ENCODE data around the gene HEXIM2.

HEXIM2 gene

DNA sequence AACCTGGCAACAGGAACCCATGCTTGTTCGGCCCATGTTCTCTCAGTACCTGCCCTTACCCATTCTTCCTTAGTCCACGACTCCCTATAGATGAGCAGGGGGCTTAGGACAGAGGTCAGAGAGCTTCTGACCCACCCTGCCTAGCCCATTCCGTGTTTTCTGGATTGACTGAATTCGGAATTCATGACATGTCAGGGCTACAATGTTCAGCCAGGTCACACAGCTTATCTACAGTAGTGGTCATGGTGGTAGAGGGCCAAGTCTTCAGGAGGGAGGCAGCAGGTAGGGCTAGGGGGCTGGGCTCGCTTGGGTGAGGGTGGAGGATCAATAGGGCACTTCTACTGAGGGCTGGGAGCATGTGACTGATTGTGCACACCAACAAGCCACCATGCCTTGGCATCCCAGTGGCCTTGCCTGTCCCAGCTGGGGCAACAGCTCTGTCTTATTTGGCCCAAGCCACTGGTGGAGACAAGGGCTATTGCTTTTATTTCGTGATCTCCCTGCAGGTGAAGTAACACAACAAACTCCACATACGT lies 3.1 kb downstream of the HEXIM2 start:
- no peaks in the 10 kb centered on the region for H3K9me3 ChIP-seq (ENCODE audit: control insufficient read depth, low read depth, low read length)
- no peaks in the 10 kb centered on the region for H3K27me3 ChIP-seq (ENCODE audit: control insufficient read depth, insufficient read depth, low read length)
- no peak overlapping the region for H3K9ac ChIP-seq (ENCODE audit: low read length)
- peaks cover 5% of the 10 kb centered on the region for H3K4me1 ChIP-seq (ENCODE audit: control insufficient read depth, low read depth, low read length)
- no peaks in the 10 kb centered on the region for H3K36me3 ChIP-seq (ENCODE audit: control insufficient read depth, low read depth, low read length)
- H3K27ac ChIP-seq (ENCODE audit: low read length): no peak overlapping the region
- H3K4me3 ChIP-seq (ENCODE audit: low read length): no peak overlapping the region

GRCh38 chr17:45168991-45169752 lies 7.5 kb downstream of the HEXIM2 start:
- H3K4me3 ChIP-seq (ENCODE audit: low read length): no peak overlapping the region
- H3K27me3 ChIP-seq (ENCODE audit: control insufficient read depth, insufficient read depth, low read length): no peaks in the 10 kb centered on the region
- no peaks in the 10 kb centered on the region for H3K9me3 ChIP-seq (ENCODE audit: control insufficient read depth, low read depth, low read length)
- no peak overlapping the region for H3K27ac ChIP-seq (ENCODE audit: low read length)
- H3K9ac ChIP-seq (ENCODE audit: low read length): no peak overlapping the region
- H3K36me3 ChIP-seq (ENCODE audit: control insufficient read depth, low read depth, low read length): no peaks in the 10 kb centered on the region
- peaks cover 24% of the 10 kb centered on the region for H3K4me1 ChIP-seq (ENCODE audit: control insufficient read depth, low read depth, low read length)

DNA sequence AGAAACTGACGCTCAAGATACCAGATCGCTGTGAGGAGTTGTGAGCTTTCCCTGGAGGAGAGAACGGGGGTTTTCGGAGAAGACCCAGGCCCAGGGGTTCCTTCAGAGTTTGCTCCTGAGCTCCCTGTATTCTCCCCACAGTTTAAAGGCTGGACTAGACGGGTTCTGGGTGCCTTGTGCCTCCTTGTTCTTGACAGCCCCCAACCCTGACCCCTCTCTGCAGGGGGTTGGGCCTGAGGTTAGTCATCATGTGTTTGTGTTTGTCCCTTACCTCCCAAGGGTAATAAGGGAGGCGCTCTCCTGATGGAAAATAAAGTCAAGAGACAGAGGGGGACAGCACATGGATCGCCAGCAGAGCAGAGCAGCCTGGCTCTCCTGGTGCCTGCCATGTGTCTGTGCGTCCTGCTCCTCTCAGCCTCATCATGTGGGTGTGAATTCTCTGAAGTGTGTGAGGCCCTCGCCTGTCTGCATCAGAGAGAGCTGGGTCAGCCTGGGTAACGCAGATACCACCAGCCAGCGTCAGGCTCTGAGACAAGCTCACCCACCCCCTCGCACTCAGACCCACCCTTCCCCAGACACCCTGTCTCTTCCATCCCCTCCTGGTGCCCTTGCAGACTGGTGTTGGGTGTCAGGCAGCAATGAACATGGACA lies 8.7 kb downstream of the HEXIM2 start:
- Histone ChIP-seq H3K4me3 (ENCODE audit: low read length) (no peak overlapping the region), H3K9ac (ENCODE audit: low read length) (no peak overlapping the region), H3K27me3 (ENCODE audit: control insufficient read depth, insufficient read depth, low read length) (no peaks in the 10 kb centered on the region), H3K9me3 (ENCODE audit: control insufficient read depth, low read depth, low read length) (no peaks in the 10 kb centered on the region), H3K36me3 (ENCODE audit: control insufficient read depth, low read depth, low read length) (no peaks in the 10 kb centered on the region), H3K27ac (ENCODE audit: low read length) (no peak overlapping the region), H3K4me1 (ENCODE audit: control insufficient read depth, low read depth, low read length) (peaks cover 24% of the 10 kb centered on the region)

DNA sequence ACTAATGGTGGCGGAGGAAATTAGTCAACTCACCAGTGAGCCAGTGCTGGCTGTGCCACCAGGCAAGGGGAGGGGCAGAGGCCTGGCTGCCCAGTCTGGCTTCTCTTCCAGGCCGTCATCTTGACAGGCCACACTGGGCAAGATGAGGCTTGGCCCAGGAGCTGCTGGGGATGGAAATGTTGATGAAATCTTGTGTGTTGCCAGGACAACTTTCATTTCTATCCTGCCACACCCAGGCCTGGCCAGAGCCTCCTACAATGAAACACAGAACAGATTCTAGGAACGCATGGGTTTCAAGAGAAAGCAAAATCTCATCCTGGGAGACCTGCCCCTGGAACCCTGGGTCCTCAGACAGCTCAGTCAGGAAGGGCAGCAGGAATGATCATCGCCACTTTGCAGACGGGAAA lies 9.3 kb downstream of the HEXIM2 start:
- Histone ChIP-seq H3K36me3 (ENCODE audit: control insufficient read depth, low read depth, low read length) (no peaks in the 10 kb centered on the region), H3K9me3 (ENCODE audit: control insufficient read depth, low read depth, low read length) (no peaks in the 10 kb centered on the region), H3K9ac (ENCODE audit: low read length) (peak overlapping the region; percentile 10), H3K4me3 (ENCODE audit: low read length) (no peak overlapping the region), H3K4me1 (ENCODE audit: control insufficient read depth, low read depth, low read length) (peaks cover 24% of the 10 kb centered on the region), H3K27ac (ENCODE audit: low read length) (peak overlapping the region; percentile 22), H3K27me3 (ENCODE audit: control insufficient read depth, insufficient read depth, low read length) (no peaks in the 10 kb centered on the region)

DNA sequence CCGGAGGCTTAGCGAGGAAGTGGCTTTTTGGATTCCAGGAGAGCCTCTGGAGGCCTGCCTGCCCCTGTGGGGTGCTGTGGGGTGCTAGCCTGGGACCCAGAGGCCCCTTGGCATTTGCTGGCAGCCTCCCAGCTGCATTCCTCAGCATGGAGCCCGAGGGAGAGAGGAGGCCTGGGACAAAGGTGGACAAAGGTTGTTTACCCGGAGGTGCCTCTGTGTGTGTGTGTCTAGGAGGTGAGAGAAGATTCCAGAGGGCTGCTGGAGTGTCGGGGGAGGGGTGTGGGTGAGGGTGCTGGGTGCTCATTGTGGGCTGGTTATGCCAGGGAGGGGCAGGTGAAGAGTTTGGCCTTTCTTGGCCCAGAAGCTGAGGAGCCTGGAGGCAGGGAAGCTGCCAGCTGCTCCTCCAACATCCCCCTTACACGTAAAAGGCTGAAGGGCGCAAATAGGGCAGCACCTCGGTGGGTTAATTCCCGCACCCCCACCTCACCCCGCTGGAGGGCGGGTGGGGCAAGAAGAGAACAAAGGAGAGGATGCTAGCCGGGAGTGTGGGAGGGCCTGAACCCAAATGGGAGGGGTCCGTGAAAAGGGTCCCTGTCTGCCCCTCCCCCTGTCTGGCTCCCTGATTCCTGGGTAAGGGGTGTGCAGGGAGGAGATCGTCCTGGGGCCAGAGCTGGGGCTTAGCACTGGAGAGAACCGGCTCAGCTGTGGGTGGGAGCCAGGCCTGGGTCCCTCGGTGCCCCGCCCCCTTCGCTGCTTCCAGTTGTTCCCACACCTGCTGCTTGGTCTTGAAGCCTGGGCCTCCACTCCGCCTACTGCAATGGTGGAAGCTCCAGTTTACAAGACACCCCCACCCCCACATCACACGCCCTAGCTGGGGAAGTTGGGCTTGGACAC lies 9.9 kb downstream of the HEXIM2 start:
- Histone ChIP-seq H3K4me3 (ENCODE audit: low read length) (peak overlapping the region; percentile 21), H3K36me3 (ENCODE audit: control insufficient read depth, low read depth, low read length) (no peaks in the 10 kb centered on the region), H3K27ac (ENCODE audit: low read length) (peak overlapping the region; percentile 73), H3K4me1 (ENCODE audit: control insufficient read depth, low read depth, low read length) (peaks cover 24% of the 10 kb centered on the region), H3K27me3 (ENCODE audit: control insufficient read depth, insufficient read depth, low read length) (no peaks in the 10 kb centered on the region), H3K9me3 (ENCODE audit: control insufficient read depth, low read depth, low read length) (no peaks in the 10 kb centered on the region), H3K9ac (ENCODE audit: low read length) (peak overlapping the region; percentile 10)

GRCh38 chr17:45172232-45172540 lies 10.5 kb downstream of the HEXIM2 start:
- Histone ChIP-seq H3K4me1 (ENCODE audit: control insufficient read depth, low read depth, low read length) (peaks cover 24% of the 10 kb centered on the region), H3K4me3 (ENCODE audit: low read length) (peak overlapping the region; percentile 21), H3K27me3 (ENCODE audit: control insufficient read depth, insufficient read depth, low read length) (no peaks in the 10 kb centered on the region), H3K36me3 (ENCODE audit: control insufficient read depth, low read depth, low read length) (no peaks in the 10 kb centered on the region), H3K27ac (ENCODE audit: low read length) (peak overlapping the region; percentile 73), H3K9ac (ENCODE audit: low read length) (peak overlapping the region; percentile 10), H3K9me3 (ENCODE audit: control insufficient read depth, low read depth, low read length) (no peaks in the 10 kb centered on the region)

GRCh38 chr17:45172541-45173286 lies 11.0 kb downstream of the HEXIM2 start:
- Histone ChIP-seq H3K4me1 (ENCODE audit: control insufficient read depth, low read depth, low read length) (peaks cover 24% of the 10 kb centered on the region), H3K9ac (ENCODE audit: low read length) (peak overlapping the region; percentile 10), H3K27ac (ENCODE audit: low read length) (peak overlapping the region; percentile 73)

GRCh38 chr17:45175759-45176115 lies 14.1 kb downstream of the HEXIM2 start:
- H3K9me3 ChIP-seq (ENCODE audit: control insufficient read depth, low read depth, low read length): no peaks in the 10 kb centered on the region
- no peak overlapping the region for H3K4me3 ChIP-seq (ENCODE audit: low read length)
- no peaks in the 10 kb centered on the region for H3K36me3 ChIP-seq (ENCODE audit: control insufficient read depth, low read depth, low read length)
- peaks cover 24% of the 10 kb centered on the region for H3K4me1 ChIP-seq (ENCODE audit: control insufficient read depth, low read depth, low read length)
- H3K27me3 ChIP-seq (ENCODE audit: control insufficient read depth, insufficient read depth, low read length): no peaks in the 10 kb centered on the region
- H3K9ac ChIP-seq (ENCODE audit: low read length): no peak overlapping the region
- no peak overlapping the region for H3K27ac ChIP-seq (ENCODE audit: low read length)

More at GRCh38 chr17:45172541-45173286, 11.0 kb downstream of the HEXIM2 start:
- Histone ChIP-seq H3K36me3 (ENCODE audit: control insufficient read depth, low read depth, low read length) (no peaks in the 10 kb centered on the region), H3K4me3 (ENCODE audit: low read length) (peak overlapping the region; percentile 21), H3K9me3 (ENCODE audit: control insufficient read depth, low read depth, low read length) (no peaks in the 10 kb centered on the region), H3K27me3 (ENCODE audit: control insufficient read depth, insufficient read depth, low read length) (no peaks in the 10 kb centered on the region)

DNA sequence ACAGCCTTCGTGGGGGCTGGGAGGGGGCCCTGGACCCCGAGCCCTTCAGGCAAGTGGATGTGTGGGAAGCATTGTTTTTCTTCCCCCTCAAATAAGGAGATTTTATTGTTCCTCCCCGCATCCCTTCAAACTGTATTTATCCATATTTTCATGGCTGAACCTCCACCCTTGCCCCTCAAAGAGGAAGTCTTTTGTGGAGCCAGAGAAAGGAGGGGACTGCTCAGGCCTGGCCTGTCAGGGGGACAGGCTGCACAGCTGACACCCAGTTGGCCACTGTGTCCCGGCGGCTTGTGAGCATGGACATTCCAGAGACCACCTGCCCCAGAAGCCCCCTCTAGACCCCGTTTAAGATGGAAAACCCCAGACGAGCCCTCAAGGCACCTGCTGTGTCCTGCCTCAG lies 15.9 kb downstream of the HEXIM2 start:
- peaks cover 6% of the 10 kb centered on the region for H3K4me1 ChIP-seq (ENCODE audit: control insufficient read depth, low read depth, low read length)
- no peaks in the 10 kb centered on the region for H3K36me3 ChIP-seq (ENCODE audit: control insufficient read depth, low read depth, low read length)
- no peak overlapping the region for H3K27ac ChIP-seq (ENCODE audit: low read length)
- H3K9ac ChIP-seq (ENCODE audit: low read length): no peak overlapping the region
- H3K4me3 ChIP-seq (ENCODE audit: low read length): no peak overlapping the region
- H3K27me3 ChIP-seq (ENCODE audit: control insufficient read depth, insufficient read depth, low read length): no peaks in the 10 kb centered on the region
- H3K9me3 ChIP-seq (ENCODE audit: control insufficient read depth, low read depth, low read length): no peaks in the 10 kb centered on the region

DNA sequence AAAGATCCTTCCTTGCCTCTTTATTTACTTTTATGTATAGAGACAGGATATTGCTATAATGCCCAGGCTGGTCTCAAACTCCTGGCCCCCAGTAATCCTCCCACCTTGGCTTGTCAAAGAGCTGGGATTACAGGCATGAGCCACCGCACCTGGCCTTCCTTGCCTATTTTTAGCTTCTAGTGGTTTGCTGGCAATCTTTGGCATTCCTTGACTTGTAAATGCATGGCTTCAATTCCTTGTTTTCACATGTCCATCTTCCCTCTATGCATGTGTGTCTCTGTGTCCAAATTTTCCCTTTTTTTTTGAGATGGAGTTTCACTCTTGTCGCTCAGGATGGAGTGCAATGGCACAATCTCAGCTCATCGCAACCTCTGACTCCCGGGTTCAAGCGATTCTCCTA lies 22.5 kb downstream of the HEXIM2 start:
- Histone ChIP-seq H3K9ac (ENCODE audit: low read length) (no peak overlapping the region), H3K36me3 (ENCODE audit: control insufficient read depth, low read depth, low read length) (no peaks in the 10 kb centered on the region), H3K27ac (ENCODE audit: low read length) (no peak overlapping the region), H3K4me1 (ENCODE audit: control insufficient read depth, low read depth, low read length) (no peaks in the 10 kb centered on the region), H3K9me3 (ENCODE audit: control insufficient read depth, low read depth, low read length) (no peaks in the 10 kb centered on the region), H3K4me3 (ENCODE audit: low read length) (no peak overlapping the region), H3K27me3 (ENCODE audit: control insufficient read depth, insufficient read depth, low read length) (no peaks in the 10 kb centered on the region)
